Astrocyte (in vitro differentiated cells and primary cell): ENCODE measurements around the gene GNPDA2.

Experiments used
- EZH2 ChIP-seq: IDR thresholded peaks from 2 replicates; pipeline ENCODE4 v1.6.1; 2012; ENCODE audit warnings: mild to moderate bottlenecking, low read length, inconsistent platforms; ENCODE audit not compliant: insufficient read depth
- TF ChIP-seq, protein P1 (sequence below): IDR thresholded peaks from 2 replicates; pipeline ENCODE4 v1.5.1; 2011; ENCODE audit warnings: low read depth, mild to moderate bottlenecking, inconsistent platforms, low read length, moderate library complexity; ENCODE audit not compliant: insufficient read depth

DNA sequence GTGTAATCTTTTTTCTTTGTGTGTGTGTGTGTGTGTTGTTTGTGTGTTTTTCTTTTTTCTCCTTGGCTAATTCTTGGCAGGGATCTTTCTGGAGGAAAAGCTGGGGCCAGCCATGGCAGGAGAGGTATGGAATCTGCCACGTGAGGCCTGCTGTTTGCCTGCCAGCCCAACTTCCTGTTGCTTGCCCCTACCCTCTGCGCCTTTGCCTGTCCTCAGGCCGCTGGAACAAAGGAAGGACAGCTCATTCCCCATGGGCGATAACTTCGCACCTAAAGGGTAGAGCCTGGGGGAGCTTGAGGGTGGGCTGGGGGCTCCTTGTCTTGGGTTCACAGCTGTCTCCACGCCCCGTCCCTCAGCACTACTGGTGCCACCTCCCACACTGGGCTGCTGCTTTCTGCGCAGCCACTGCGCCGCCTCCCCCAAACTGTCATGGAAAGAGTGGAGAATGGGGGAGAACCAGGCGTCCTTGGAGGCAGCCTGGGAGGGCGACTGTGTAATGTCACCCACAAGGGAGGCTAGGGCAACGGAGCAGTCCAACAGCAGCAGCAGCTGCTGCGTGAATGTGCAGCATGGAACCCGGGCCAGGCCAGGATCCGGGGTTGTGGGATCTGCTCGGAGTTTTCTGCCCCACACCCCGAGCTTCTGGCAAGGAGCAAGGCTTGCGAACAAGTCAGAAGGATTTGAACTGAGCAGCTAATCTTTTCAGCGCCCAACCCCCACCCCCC, 62.7 kb downstream of the GNPDA2 start:
- TF ChIP-seq, protein P1, sequence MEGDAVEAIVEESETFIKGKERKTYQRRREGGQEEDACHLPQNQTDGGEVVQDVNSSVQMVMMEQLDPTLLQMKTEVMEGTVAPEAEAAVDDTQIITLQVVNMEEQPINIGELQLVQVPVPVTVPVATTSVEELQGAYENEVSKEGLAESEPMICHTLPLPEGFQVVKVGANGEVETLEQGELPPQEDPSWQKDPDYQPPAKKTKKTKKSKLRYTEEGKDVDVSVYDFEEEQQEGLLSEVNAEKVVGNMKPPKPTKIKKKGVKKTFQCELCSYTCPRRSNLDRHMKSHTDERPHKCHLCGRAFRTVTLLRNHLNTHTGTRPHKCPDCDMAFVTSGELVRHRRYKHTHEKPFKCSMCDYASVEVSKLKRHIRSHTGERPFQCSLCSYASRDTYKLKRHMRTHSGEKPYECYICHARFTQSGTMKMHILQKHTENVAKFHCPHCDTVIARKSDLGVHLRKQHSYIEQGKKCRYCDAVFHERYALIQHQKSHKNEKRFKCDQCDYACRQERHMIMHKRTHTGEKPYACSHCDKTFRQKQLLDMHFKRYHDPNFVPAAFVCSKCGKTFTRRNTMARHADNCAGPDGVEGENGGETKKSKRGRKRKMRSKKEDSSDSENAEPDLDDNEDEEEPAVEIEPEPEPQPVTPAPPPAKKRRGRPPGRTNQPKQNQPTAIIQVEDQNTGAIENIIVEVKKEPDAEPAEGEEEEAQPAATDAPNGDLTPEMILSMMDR: no peak
- no peak for TF ChIP-seq EZH2
